Measurements from ENCODE around the gene FHOD3. TPM values are rescaled to one million over a fixed set of nuclear protein-coding genes. Genes with fewer than 3 reads are reported as not detected.

The FHOD3 gene
- total RNA-seq (2014; rRNA removed; shearing (Covaris generic); ENCODE audit: low replicate concordance): 0.10 TPM in 1 of 2 replicates, not detected in the other

GRCh38 chr18:36297417-36298125 is at the start of gene FHOD3:
Gene FHOD3 (plus strand): TSS chr18:36297713. CDS start chr18:36297836, 123 bp downstream.
- no peaks in the 10 kb centered on the region for H3K36me3 ChIP-seq
- peaks cover 6% of the 10 kb centered on the region; the same call in 1 of the 2 replicates for H3K27me3 ChIP-seq
- H3K4me3 ChIP-seq: peak within 1 kb of the TSS; percentile 40
- H3K9me3 ChIP-seq: no peaks in the 10 kb centered on the region
- DNase-seq: peak; percentile 73

GRCh38 chr18:36249392-36249791 is 48.1 kb upstream of the FHOD3 start:
- Histone ChIP-seq H3K9me3 (peaks cover 3% of the 10 kb centered on the region; the same call in 1 of the 2 replicates), H3K36me3 (peaks cover 34% of the 10 kb centered on the region), H3K27me3 (no peaks in the 10 kb centered on the region), H3K4me3 (no peak overlapping the region)
- DNase-seq: no peak

- H3K27me3 ChIP-seq: no peaks in the 10 kb centered on the region
- H3K9me3 ChIP-seq: no peaks in the 10 kb centered on the region
- H3K4me3 ChIP-seq: no peak overlapping the region
- peaks cover 27% of the 10 kb centered on the region for H3K36me3 ChIP-seq
- no peak for DNase-seq
Measured at GRCh38 chr18:36250827-36251226, 46.7 kb upstream of the FHOD3 start.

- Histone ChIP-seq H3K36me3 (peaks cover 17% of the 10 kb centered on the region), H3K27me3 (no peaks in the 10 kb centered on the region), H3K9me3 (no peaks in the 10 kb centered on the region), H3K4me3 (no peak overlapping the region)
- no peak for DNase-seq
Measured at GRCh38 chr18:36255072-36255698, 42.3 kb upstream of the FHOD3 start.

GRCh38 chr18:36256094-36256493 is 41.4 kb upstream of the FHOD3 start:
- no peak for DNase-seq
- Histone ChIP-seq H3K9me3 (no peaks in the 10 kb centered on the region), H3K36me3 (peaks cover 20% of the 10 kb centered on the region), H3K4me3 (no peak overlapping the region), H3K27me3 (no peaks in the 10 kb centered on the region)

GRCh38 chr18:36262971-36263370 is 34.5 kb upstream of the FHOD3 start:
- no peaks in the 10 kb centered on the region for H3K27me3 ChIP-seq
- H3K4me3 ChIP-seq: no peak overlapping the region
- peaks cover 6% of the 10 kb centered on the region for H3K36me3 ChIP-seq
- no peaks in the 10 kb centered on the region for H3K9me3 ChIP-seq
- no peak for DNase-seq

- no peak for DNase-seq
- peaks cover 6% of the 10 kb centered on the region for H3K36me3 ChIP-seq
- no peaks in the 10 kb centered on the region for H3K27me3 ChIP-seq
- no peak overlapping the region for H3K4me3 ChIP-seq
- H3K9me3 ChIP-seq: no peaks in the 10 kb centered on the region
Measured at GRCh38 chr18:36264283-36264682, 33.2 kb upstream of the FHOD3 start.

- H3K9me3 ChIP-seq: no peaks in the 10 kb centered on the region
- no peak overlapping the region for H3K4me3 ChIP-seq
- peaks cover 7% of the 10 kb centered on the region for H3K36me3 ChIP-seq
- H3K27me3 ChIP-seq: no peaks in the 10 kb centered on the region
- DNase-seq: no peak
Measured at GRCh38 chr18:36265015-36265414, 32.5 kb upstream of the FHOD3 start.

- no peak for DNase-seq
- H3K27me3 ChIP-seq: no peaks in the 10 kb centered on the region
- H3K36me3 ChIP-seq: peaks cover 3% of the 10 kb centered on the region
- no peaks in the 10 kb centered on the region for H3K9me3 ChIP-seq
- no peak overlapping the region for H3K4me3 ChIP-seq
Measured at GRCh38 chr18:36269157-36269556, 28.4 kb upstream of the FHOD3 start.

GRCh38 chr18:36271153-36271552 is 26.4 kb upstream of the FHOD3 start:
- Histone ChIP-seq H3K4me3 (no peak overlapping the region), H3K36me3 (peaks cover 3% of the 10 kb centered on the region), H3K9me3 (no peaks in the 10 kb centered on the region), H3K27me3 (no peaks in the 10 kb centered on the region)
- DNase-seq: no peak

GRCh38 chr18:36273347-36273746 is 24.2 kb upstream of the FHOD3 start:
- Histone ChIP-seq H3K4me3 (no peak overlapping the region), H3K36me3 (peaks cover 3% of the 10 kb centered on the region), H3K9me3 (no peaks in the 10 kb centered on the region), H3K27me3 (no peaks in the 10 kb centered on the region)
- no peak for DNase-seq

GRCh38 chr18:36274083-36274715 is 23.3 kb upstream of the FHOD3 start:
- H3K4me3 ChIP-seq: no peak overlapping the region
- H3K9me3 ChIP-seq: no peaks in the 10 kb centered on the region
- no peaks in the 10 kb centered on the region for H3K27me3 ChIP-seq
- H3K36me3 ChIP-seq: peaks cover 3% of the 10 kb centered on the region
- DNase-seq: no peak

GRCh38 chr18:36275561-36275960 is 22.0 kb upstream of the FHOD3 start:
- Histone ChIP-seq H3K36me3 (no peaks in the 10 kb centered on the region; the same call in none of the 2 replicates), H3K9me3 (no peaks in the 10 kb centered on the region), H3K4me3 (no peak overlapping the region), H3K27me3 (no peaks in the 10 kb centered on the region)
- DNase-seq: no peak

GRCh38 chr18:36279001-36279400 is 18.5 kb upstream of the FHOD3 start:
- no peak for DNase-seq
- H3K36me3 ChIP-seq: no peaks in the 10 kb centered on the region
- H3K27me3 ChIP-seq: no peaks in the 10 kb centered on the region
- no peak overlapping the region for H3K4me3 ChIP-seq
- no peaks in the 10 kb centered on the region for H3K9me3 ChIP-seq

GRCh38 chr18:36281936-36282335 is 15.6 kb upstream of the FHOD3 start:
- Histone ChIP-seq H3K36me3 (no peaks in the 10 kb centered on the region), H3K4me3 (no peak overlapping the region), H3K9me3 (no peaks in the 10 kb centered on the region), H3K27me3 (no peaks in the 10 kb centered on the region)
- no peak for DNase-seq

- no peak for DNase-seq
- H3K4me3 ChIP-seq: no peak overlapping the region
- H3K36me3 ChIP-seq: no peaks in the 10 kb centered on the region
- no peaks in the 10 kb centered on the region for H3K27me3 ChIP-seq
- H3K9me3 ChIP-seq: no peaks in the 10 kb centered on the region
Measured at GRCh38 chr18:36283448-36283847, 14.1 kb upstream of the FHOD3 start.

- H3K36me3 ChIP-seq: no peaks in the 10 kb centered on the region
- H3K27me3 ChIP-seq: no peaks in the 10 kb centered on the region
- H3K4me3 ChIP-seq: no peak overlapping the region
- DNase-seq: no peak
- no peaks in the 10 kb centered on the region for H3K9me3 ChIP-seq
Measured at GRCh38 chr18:36284268-36284667, 13.2 kb upstream of the FHOD3 start.

All from MG63 (cell line).